ENCODE results near the gene SAP25.

SAP25 gene

GRCh38 chr7:100599911-100600729, 26.4 kb upstream of the SAP25 start:
- TF ChIP-seq POU2F2 (IDR thresholded peaks at IDR 0.05; ENCODE audit: low read depth, low read length) (no peak), POLR2A (IDR thresholded peaks at IDR 0.05; ENCODE audit: low read depth, low read length) (no peak), PAX5 (IDR thresholded peaks at IDR 0.05; ENCODE audit: insufficient read depth, low read length, severe bottlenecking) (no peak), SPI1 (IDR thresholded peaks at IDR 0.05; ENCODE audit: low read depth, low read length) (no peak), POLR2AphosphoS5 (IDR thresholded peaks at IDR 0.05; ENCODE audit: low read depth, low read length) (no peak), TAF1 (IDR thresholded peaks at IDR 0.05; ENCODE audit: low read depth, low read length) (no peak)
- DNase-seq (ENCODE audit: insufficient read length, low spot score) (no peak), FAIRE-seq (no peak)

GRCh38 chr7:100598425-100598824, 24.7 kb upstream of the SAP25 start:
- TF ChIP-seq SPI1 (IDR thresholded peaks at IDR 0.05; ENCODE audit: low read depth, low read length), result no peak
- no peak for TF ChIP-seq POLR2AphosphoS5 (IDR thresholded peaks at IDR 0.05; ENCODE audit: low read depth, low read length)
- TF ChIP-seq PAX5 (IDR thresholded peaks at IDR 0.05; ENCODE audit: insufficient read depth, low read length, severe bottlenecking), result no peak
- TF ChIP-seq POLR2A (IDR thresholded peaks at IDR 0.05; ENCODE audit: low read depth, low read length), result no peak
- TF ChIP-seq TAF1 (IDR thresholded peaks at IDR 0.05; ENCODE audit: low read depth, low read length), result no peak
- TF ChIP-seq POU2F2 (IDR thresholded peaks at IDR 0.05; ENCODE audit: low read depth, low read length), result no peak
- no peak for FAIRE-seq
- DNase-seq (ENCODE audit: insufficient read length, low spot score), result no peak

DNA sequence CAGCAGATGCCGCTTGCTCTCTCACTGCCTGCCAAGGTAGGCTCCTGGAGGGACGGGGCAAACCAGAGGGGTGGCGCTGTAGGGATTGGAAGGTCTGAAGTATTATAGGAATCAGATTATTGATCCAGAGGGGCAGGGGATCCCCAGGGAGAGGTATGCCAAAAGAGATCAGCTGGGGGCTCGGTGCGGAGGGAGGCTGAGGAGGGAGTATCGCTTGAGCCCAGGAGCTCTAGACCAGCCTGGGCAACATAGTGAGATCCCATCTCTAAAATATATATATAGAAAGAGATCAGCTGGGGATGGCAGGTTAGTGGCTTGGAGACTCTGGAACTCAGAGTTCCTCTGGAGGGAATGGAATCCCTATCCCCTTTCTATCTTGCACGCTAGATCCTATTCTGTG, 21.5 kb upstream of the SAP25 start:
- DNase-seq (ENCODE audit: insufficient read length, low spot score), result no peak
- no peak for FAIRE-seq
- TF ChIP-seq PAX5 (IDR thresholded peaks at IDR 0.05; ENCODE audit: insufficient read depth, low read length, severe bottlenecking) (no peak), POLR2AphosphoS5 (IDR thresholded peaks at IDR 0.05; ENCODE audit: low read depth, low read length) (no peak), POLR2A (IDR thresholded peaks at IDR 0.05; ENCODE audit: low read depth, low read length) (no peak), TAF1 (IDR thresholded peaks at IDR 0.05; ENCODE audit: low read depth, low read length) (no peak), SPI1 (IDR thresholded peaks at IDR 0.05; ENCODE audit: low read depth, low read length) (no peak), POU2F2 (IDR thresholded peaks at IDR 0.05; ENCODE audit: low read depth, low read length) (no peak)

- TF ChIP-seq PAX5 (IDR thresholded peaks at IDR 0.05; ENCODE audit: insufficient read depth, low read length, severe bottlenecking), result no peak
- no peak for TF ChIP-seq POLR2AphosphoS5 (IDR thresholded peaks at IDR 0.05; ENCODE audit: low read depth, low read length)
- no peak for TF ChIP-seq TAF1 (IDR thresholded peaks at IDR 0.05; ENCODE audit: low read depth, low read length)
- TF ChIP-seq POU2F2 (IDR thresholded peaks at IDR 0.05; ENCODE audit: low read depth, low read length), result no peak
- TF ChIP-seq SPI1 (IDR thresholded peaks at IDR 0.05; ENCODE audit: low read depth, low read length), result no peak
- TF ChIP-seq POLR2A (IDR thresholded peaks at IDR 0.05; ENCODE audit: low read depth, low read length), result no peak
- no peak for FAIRE-seq
- DNase-seq (ENCODE audit: insufficient read length, low spot score), result no peak
Observed at GRCh38 chr7:100591596-100591995, 17.9 kb upstream of the SAP25 start.

DNA sequence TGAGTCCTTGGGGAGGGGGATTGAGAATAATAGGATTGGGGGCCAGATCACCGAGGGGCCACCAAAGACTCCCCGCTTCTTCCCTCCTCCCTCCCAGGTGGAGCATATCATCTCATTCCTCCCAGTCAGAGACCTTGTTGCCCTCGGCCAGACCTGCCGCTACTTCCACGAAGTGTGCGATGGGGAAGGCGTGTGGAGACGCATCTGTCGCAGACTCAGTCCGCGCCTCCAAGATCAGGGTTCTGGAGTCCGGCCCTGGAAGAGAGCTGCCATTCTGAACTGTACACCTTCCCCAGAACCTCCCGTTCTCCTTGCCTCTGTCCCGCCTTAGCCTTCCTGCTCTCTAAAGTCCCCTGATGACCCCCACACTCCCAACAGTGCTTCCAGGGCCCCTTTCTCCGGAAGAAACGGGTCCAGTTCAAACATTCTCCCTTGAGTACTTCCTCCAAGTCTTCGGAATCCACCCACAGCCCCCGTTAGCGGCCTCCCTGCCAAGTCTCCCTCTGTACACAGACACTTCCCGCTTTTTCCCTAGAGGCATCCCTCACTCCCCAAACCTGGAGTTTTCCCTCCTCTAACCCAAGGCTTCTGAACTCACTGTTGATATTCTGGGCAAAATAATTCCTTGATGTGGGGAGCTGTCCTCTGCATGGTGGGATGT, 16.5 kb upstream of the SAP25 start:
- TF ChIP-seq POLR2A (IDR thresholded peaks at IDR 0.05; ENCODE audit: low read depth, low read length) (no peak), PAX5 (IDR thresholded peaks at IDR 0.05; ENCODE audit: insufficient read depth, low read length, severe bottlenecking) (no peak), POU2F2 (IDR thresholded peaks at IDR 0.05; ENCODE audit: low read depth, low read length) (no peak), TAF1 (IDR thresholded peaks at IDR 0.05; ENCODE audit: low read depth, low read length) (no peak), SPI1 (IDR thresholded peaks at IDR 0.05; ENCODE audit: low read depth, low read length) (no peak), POLR2AphosphoS5 (IDR thresholded peaks at IDR 0.05; ENCODE audit: low read depth, low read length) (no peak)
- FAIRE-seq (no peak), DNase-seq (ENCODE audit: insufficient read length, low spot score) (no peak)

- FAIRE-seq, result no peak
- TF ChIP-seq POLR2AphosphoS5 (IDR thresholded peaks at IDR 0.05; ENCODE audit: low read depth, low read length), result no peak
- TF ChIP-seq TAF1 (IDR thresholded peaks at IDR 0.05; ENCODE audit: low read depth, low read length), result no peak
- TF ChIP-seq SPI1 (IDR thresholded peaks at IDR 0.05; ENCODE audit: low read depth, low read length), result no peak
- TF ChIP-seq POLR2A (IDR thresholded peaks at IDR 0.05; ENCODE audit: low read depth, low read length), result no peak
- no peak for TF ChIP-seq PAX5 (IDR thresholded peaks at IDR 0.05; ENCODE audit: insufficient read depth, low read length, severe bottlenecking)
- TF ChIP-seq POU2F2 (IDR thresholded peaks at IDR 0.05; ENCODE audit: low read depth, low read length), result no peak
- DNase-seq (ENCODE audit: insufficient read length, low spot score), result no peak
Observed at GRCh38 chr7:100589341-100589947, 15.7 kb upstream of the SAP25 start.

DNA sequence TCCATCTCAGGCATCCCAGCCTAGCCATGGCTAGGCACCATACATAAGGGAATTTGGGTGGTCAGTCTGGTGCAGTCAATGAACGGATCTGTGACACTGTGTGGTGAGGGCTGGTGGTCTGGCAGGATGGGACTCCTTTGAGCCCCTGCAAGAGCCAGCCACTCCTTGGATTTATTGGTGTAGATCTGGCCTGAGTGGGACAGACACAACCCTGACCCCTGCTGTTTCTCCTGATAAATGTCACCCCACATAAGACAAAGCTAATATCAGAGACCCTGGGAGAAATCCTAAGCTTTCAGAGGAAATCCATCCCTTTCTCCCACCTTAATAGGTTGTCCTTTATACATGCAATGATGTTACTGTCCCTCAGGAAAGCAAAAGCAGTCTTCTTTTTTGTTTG, 14.7 kb upstream of the SAP25 start:
- DNase-seq (ENCODE audit: insufficient read length, low spot score) (no peak), FAIRE-seq (no peak)
- TF ChIP-seq POLR2AphosphoS5 (IDR thresholded peaks at IDR 0.05; ENCODE audit: low read depth, low read length), result no peak
- no peak for TF ChIP-seq SPI1 (IDR thresholded peaks at IDR 0.05; ENCODE audit: low read depth, low read length)
- no peak for TF ChIP-seq POU2F2 (IDR thresholded peaks at IDR 0.05; ENCODE audit: low read depth, low read length)
- no peak for TF ChIP-seq PAX5 (IDR thresholded peaks at IDR 0.05; ENCODE audit: insufficient read depth, low read length, severe bottlenecking)
- no peak for TF ChIP-seq POLR2A (IDR thresholded peaks at IDR 0.05; ENCODE audit: low read depth, low read length)
- no peak for TF ChIP-seq TAF1 (IDR thresholded peaks at IDR 0.05; ENCODE audit: low read depth, low read length)

GRCh38 chr7:100586266-100587025, 12.7 kb upstream of the SAP25 start, which contains the start of gene FBXO24:
TSS of gene FBXO24 (plus strand) at chr7:100586328. CDS start at chr7:100586626, 298 bp downstream.
- DNase-seq (ENCODE audit: insufficient read length, low spot score), result peak; percentile 100
- TF ChIP-seq POU2F2 (IDR thresholded peaks at IDR 0.05; ENCODE audit: low read depth, low read length) (no peak), TAF1 (IDR thresholded peaks at IDR 0.05; ENCODE audit: low read depth, low read length) (peak; percentile 57; the same call in 1 of the 2 replicates), PAX5 (IDR thresholded peaks at IDR 0.05; ENCODE audit: insufficient read depth, low read length, severe bottlenecking) (no peak), SPI1 (IDR thresholded peaks at IDR 0.05; ENCODE audit: low read depth, low read length) (no peak), POLR2A (IDR thresholded peaks at IDR 0.05; ENCODE audit: low read depth, low read length) (no peak), POLR2AphosphoS5 (IDR thresholded peaks at IDR 0.05; ENCODE audit: low read depth, low read length) (no peak)
- peak; percentile 100 for FAIRE-seq
